HepG2 (cell line): Measurements from ENCODE around the gene CA6. TPM values are rescaled to one million over a fixed set of nuclear protein-coding genes. Genes with fewer than 3 reads are reported as not detected.

Experiments used
- ATAC-seq: fragments of 200-7000 bp; cut with Tn5 transposase; 3 replicates; pipeline ENCODE4 v1.9.1; 2020; ENCODE audit warnings: mild to moderate bottlenecking, moderate library complexity
- BruUV-seq: library from RNA; stranded (reverse); fragments of 400-500 nt; replicated peaks from 2 replicates; lab custom pipeline; 2021; lab: Mats Ljungman, UMichigan
- CTCF ChIA-PET: fragments of 300-600 bp; formaldehyde crosslinking; extraction: SDS; loops from one replicate; lab custom pipeline; 2021; ENCODE audit warnings: low total read pairs, inconsistent platforms, low intra/inter-chr PET ratio; lab: Yijun Ruan, JAX
- POLR2A ChIA-PET: fragments of 350-600 bp; sonication (Branson Sonifier 250); formaldehyde crosslinking; loops from one replicate; lab custom pipeline; 2020; ENCODE audit warnings: antibody characterized with exemption, inconsistent platforms; lab: Yijun Ruan, JAX
- DNase-seq: peaks from one replicate; pipeline ENCODE4 v3.0.0-alpha.2; 2015; ENCODE audit warnings: low spot score
- FAIRE-seq: peaks from 3 replicates; lab custom pipeline; 2011; peaks lifted over from hg19 to GRCh38; lab: Jason Lieb, UNC
- H2AFZ ChIP-seq: one replicate; pipeline ENCODE4 v1.6.1; 2011; ENCODE audit warnings: low read length, inconsistent platforms
- H3K27ac ChIP-seq: fragments of 300-600 bp; 3 replicates; pipeline ENCODE4 v1.8.0; 2011; ENCODE audit warnings: mixed run types, mild to moderate bottlenecking, mixed read lengths, low read length, inconsistent platforms; ENCODE audit not compliant: insufficient read depth; ENCODE audit errors: extremely low read length
- H3K27me3 ChIP-seq, 2 experiments: fragments of 200-600 bp in 1 of 2; 2 replicates in 1 of 2; 3 replicates in 1 of 2; pipeline versions ENCODE4 v1.6.0 to v1.8.0; 2011; ENCODE audit warnings: low read length in 2 of 2, mild to moderate bottlenecking in 2 of 2, moderate library complexity in 2 of 2, inconsistent platforms in 1 of 2; ENCODE audit not compliant: insufficient read depth in 2 of 2, control insufficient read depth in 1 of 2
- H3K36me3 ChIP-seq, 2 experiments: fragments of 200-600 bp in 1 of 2; replicated peaks in 1 of 2; 2 replicates in 1 of 2; 3 replicates in 1 of 2; pipeline versions ENCODE4 v1.5.1 to v1.8.0; 2011; ENCODE audit warnings: low read length in 2 of 2, inconsistent platforms in 1 of 2; ENCODE audit not compliant: insufficient read depth in 2 of 2, control insufficient read depth in 1 of 2
- H3K4me1 ChIP-seq: 2 replicates; pipeline ENCODE4 v1.5.1; 2012; ENCODE audit warnings: low read length, inconsistent platforms; ENCODE audit not compliant: insufficient read depth
- H3K4me2 ChIP-seq: 2 replicates; pipeline ENCODE4 v1.6.0; 2011; ENCODE audit warnings: low read depth, low read length, inconsistent platforms
- H3K4me3 ChIP-seq, 3 experiments: fragments of 200-600 bp in 1 of 3; sonication (generic), shearing (Covaris generic) in 1 of 3; replicated peaks in 1 of 3; 2 replicates each; pipeline ENCODE4 v1.5.1; 2011 to 2016; ENCODE audit warnings: low read length in 3 of 3, inconsistent platforms in 2 of 3, low read depth in 2 of 3, mild to moderate bottlenecking in 2 of 3, control low read depth in 1 of 3, mixed read lengths in 1 of 3; ENCODE audit not compliant: insufficient read depth in 1 of 3
- H3K79me2 ChIP-seq: one replicate; pipeline ENCODE4 v1.6.1; 2011; ENCODE audit warnings: low read length, inconsistent platforms; ENCODE audit not compliant: insufficient read depth
- H3K9ac ChIP-seq: 2 replicates; pipeline ENCODE4 v1.6.0; 2011; ENCODE audit warnings: mild to moderate bottlenecking, low read depth, low read length, inconsistent platforms; ENCODE audit not compliant: insufficient read depth
- H3K9me3 ChIP-seq: 2 replicates; pipeline ENCODE4 v1.5.1; 2012; ENCODE audit warnings: mild to moderate bottlenecking, low read length
- H4K20me1 ChIP-seq: 2 replicates; pipeline ENCODE4 v1.6.0; 2011; ENCODE audit warnings: inconsistent platforms, mild to moderate bottlenecking, low read length, moderate library complexity; ENCODE audit not compliant: insufficient read depth
- ARID4A ChIP-seq: sonication (generic); formaldehyde crosslinking; IDR thresholded peaks from 2 replicates; pipeline ENCODE4 v1.5.0; 2020; ENCODE audit warnings: mild to moderate bottlenecking, missing genetic modification reagents, borderline replicate concordance
- ASH2L ChIP-seq: fragments of 300-600, 200-600 bp; sonication (generic); IDR thresholded peaks from 2 replicates; pipeline ENCODE4 v1.7.0; 2017; ENCODE audit warnings: low read depth, mild to moderate bottlenecking, moderate library complexity, mixed read lengths, low read length; ENCODE audit not compliant: insufficient read length
- HMG20A ChIP-seq: IDR thresholded peaks from 2 replicates; pipeline ENCODE4 v1.6.1; 2016; ENCODE audit warnings: borderline replicate concordance
- KDM5A ChIP-seq: fragments of 200-600 bp; sonication (generic); IDR thresholded peaks from 2 replicates; pipeline ENCODE4 v1.7.0; 2018; ENCODE audit warnings: antibody characterized with exemption, mild to moderate bottlenecking, low read length, borderline replicate concordance
- MTF2 ChIP-seq: sonication (generic); formaldehyde crosslinking; IDR thresholded peaks from 2 replicates; pipeline ENCODE4 v1.5.0; 2020; ENCODE audit warnings: missing genetic modification reagents, borderline replicate concordance
- ZNF12 ChIP-seq: sonication (generic); formaldehyde crosslinking; IDR thresholded peaks from 2 replicates; pipeline ENCODE4 v1.5.0; 2020; ENCODE audit warnings: missing genetic modification reagents
- ZNF34 ChIP-seq: sonication (generic); formaldehyde crosslinking; IDR thresholded peaks from 2 replicates; pipeline ENCODE4 v1.4.0; 2020; ENCODE audit warnings: mild to moderate bottlenecking, missing genetic modification reagents, borderline replicate concordance
- WGBS: methylation state at CpG from one replicate; pipeline ENCODE4 v1.1.6; 2017; ENCODE audit warnings: low lambda C conversion rate; 5-methylcytosine and 5-hydroxymethylcytosine counted together
- in situ Hi-C: cut with HindIII; loops from 2 replicates; pipeline ENCODE4 v1.10.0; 2017; ENCODE audit warnings: low pct_unique_long_range_greater_than_20kb; ENCODE audit not compliant: extremely low pct_ligation_motif_present
- intact Hi-C: fragments of 100-400 bp; cut with micrococcal nuclease; formaldehyde crosslinking; loops from one replicate; pipeline ENCODE4 v1.10.0; 2022; ENCODE audit not compliant: unreplicated experiment
- polyA plus RNA-seq, 8 experiments: library from polyadenylated mRNA; depleted of rRNA in 3 of 8; stranded (reverse) in 7 of 8; unstranded in 1 of 8; fragments of >200 nt; fragmentation: Illumina TruSeq in 4 of 8; extraction: Trizol in 4 of 8; gene quantifications; 2 replicates each; pipeline versions ENCODE4 v1.2.1 to v1.2.3, GENCODE V29; 2011 to 2016; ENCODE audit warnings: low read depth in 4 of 8, missing spikeins in 1 of 8, mixed read lengths in 1 of 8; ENCODE audit not compliant: insufficient read depth in 1 of 8
- total RNA-seq, 5 experiments: library from RNA; depleted of rRNA; stranded (reverse); fragments of >200 nt; fragmentation: Illumina TruSeq; extraction: Trizol; gene quantifications; 2 replicates each; pipeline ENCODE4 v1.2.3, GENCODE V29; 2016; ENCODE audit warnings: low read depth in 1 of 5
- TF ChIP-seq, protein P1 (sequence below): sonication (generic); formaldehyde crosslinking; IDR thresholded peaks from 2 replicates; pipeline ENCODE4 v1.4.0; 2020; ENCODE audit warnings: missing genetic modification reagents

Gene CA6
- total and polyA plus RNA-seq, 2 of the 13 experiments (the other 11 are each of a cell fraction or from before 2014, with no cell fraction given) = not detected

DNA sequence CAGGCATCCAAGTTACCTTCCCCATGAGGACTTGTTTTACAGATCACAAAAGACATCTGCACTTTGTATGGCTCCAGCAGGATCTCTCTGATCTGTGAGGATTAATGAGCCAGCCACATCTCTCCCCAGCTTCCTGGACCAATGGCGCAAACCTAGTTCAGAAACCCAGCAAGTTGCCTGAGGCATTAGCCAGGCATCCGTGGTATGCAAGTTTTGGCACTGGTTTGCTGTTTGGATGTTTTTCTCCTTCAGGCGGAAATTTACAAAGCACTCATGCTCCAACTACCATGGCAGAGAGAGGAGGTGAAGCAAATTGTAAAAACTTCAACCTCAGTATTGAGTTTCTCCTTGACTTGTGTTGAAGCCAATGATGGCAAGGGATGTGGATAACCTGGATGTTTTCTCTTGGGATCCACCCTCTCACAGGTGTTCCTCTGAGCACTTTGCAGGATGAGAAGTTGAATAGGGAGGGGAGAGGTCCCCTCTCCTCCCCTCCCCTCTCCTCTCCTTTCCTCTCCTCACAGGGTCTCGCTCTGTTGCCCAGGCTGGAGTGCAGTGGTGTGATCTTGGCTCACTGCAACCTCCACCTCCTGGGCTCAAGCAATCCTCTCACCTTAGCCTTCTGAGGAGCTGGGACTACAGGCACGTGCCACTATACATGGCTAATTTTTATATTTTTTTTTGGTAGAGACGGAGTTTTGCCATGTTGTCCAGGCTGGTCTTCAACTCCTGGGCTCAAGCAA lies 41.6 kb upstream of the CA6 start (continued):
- TF ChIP-seq, protein P1, sequence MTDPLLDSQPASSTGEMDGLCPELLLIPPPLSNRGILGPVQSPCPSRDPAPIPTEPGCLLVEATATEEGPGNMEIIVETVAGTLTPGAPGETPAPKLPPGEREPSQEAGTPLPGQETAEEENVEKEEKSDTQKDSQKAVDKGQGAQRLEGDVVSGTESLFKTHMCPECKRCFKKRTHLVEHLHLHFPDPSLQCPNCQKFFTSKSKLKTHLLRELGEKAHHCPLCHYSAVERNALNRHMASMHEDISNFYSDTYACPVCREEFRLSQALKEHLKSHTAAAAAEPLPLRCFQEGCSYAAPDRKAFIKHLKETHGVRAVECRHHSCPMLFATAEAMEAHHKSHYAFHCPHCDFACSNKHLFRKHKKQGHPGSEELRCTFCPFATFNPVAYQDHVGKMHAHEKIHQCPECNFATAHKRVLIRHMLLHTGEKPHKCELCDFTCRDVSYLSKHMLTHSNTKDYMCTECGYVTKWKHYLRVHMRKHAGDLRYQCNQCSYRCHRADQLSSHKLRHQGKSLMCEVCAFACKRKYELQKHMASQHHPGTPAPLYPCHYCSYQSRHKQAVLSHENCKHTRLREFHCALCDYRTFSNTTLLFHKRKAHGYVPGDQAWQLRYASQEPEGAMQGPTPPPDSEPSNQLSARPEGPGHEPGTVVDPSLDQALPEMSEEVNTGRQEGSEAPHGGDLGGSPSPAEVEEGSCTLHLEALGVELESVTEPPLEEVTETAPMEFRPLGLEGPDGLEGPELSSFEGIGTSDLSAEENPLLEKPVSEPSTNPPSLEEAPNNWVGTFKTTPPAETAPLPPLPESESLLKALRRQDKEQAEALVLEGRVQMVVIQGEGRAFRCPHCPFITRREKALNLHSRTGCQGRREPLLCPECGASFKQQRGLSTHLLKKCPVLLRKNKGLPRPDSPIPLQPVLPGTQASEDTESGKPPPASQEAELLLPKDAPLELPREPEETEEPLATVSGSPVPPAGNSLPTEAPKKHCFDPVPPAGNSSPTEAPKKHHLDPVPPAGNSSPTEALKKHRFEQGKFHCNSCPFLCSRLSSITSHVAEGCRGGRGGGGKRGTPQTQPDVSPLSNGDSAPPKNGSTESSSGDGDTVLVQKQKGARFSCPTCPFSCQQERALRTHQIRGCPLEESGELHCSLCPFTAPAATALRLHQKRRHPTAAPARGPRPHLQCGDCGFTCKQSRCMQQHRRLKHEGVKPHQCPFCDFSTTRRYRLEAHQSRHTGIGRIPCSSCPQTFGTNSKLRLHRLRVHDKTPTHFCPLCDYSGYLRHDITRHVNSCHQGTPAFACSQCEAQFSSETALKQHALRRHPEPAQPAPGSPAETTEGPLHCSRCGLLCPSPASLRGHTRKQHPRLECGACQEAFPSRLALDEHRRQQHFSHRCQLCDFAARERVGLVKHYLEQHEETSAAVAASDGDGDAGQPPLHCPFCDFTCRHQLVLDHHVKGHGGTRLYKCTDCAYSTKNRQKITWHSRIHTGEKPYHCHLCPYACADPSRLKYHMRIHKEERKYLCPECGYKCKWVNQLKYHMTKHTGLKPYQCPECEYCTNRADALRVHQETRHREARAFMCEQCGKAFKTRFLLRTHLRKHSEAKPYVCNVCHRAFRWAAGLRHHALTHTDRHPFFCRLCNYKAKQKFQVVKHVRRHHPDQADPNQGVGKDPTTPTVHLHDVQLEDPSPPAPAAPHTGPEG = no peak
- TF ChIP-seq ZNF34 (CRISPR knock-in tag) (no peak), HMG20A (CRISPR knock-in tag) (no peak), ASH2L (no peak), KDM5A (no peak)
- TF ChIP-seq, all 625 proteins: peak for 8

GRCh38 chr1:8905582-8906191 lies 40.0 kb upstream of the CA6 start:
- H3K4me3 ChIP-seq = no peak overlapping the region
- H3K27ac ChIP-seq = no peak overlapping the region
- WGBS = 78% methylated on average over 9 of the region's 9 CpGs
- H4K20me1 ChIP-seq = no peaks in the 10 kb centered on the region
- no peak overlapping the region for H3K9ac ChIP-seq
- no peak for FAIRE-seq
- no peaks in the 10 kb centered on the region for H3K9me3 ChIP-seq
- no peaks in the 10 kb centered on the region for H3K36me3 ChIP-seq
- no peaks in the 10 kb centered on the region for H3K79me2 ChIP-seq
- DNase-seq = no peak
- ChIA-PET POLR2A (no interaction called here), CTCF (no interaction called here)
- H3K27me3 ChIP-seq = no peaks in the 10 kb centered on the region
- H3K4me1 ChIP-seq = peaks cover 46% of the 10 kb centered on the region
- intact Hi-C loops = no loop called here
- ATAC-seq = no peak
- H2AFZ ChIP-seq = no peak overlapping the region
- in situ Hi-C loops = no loop called here
- H3K4me2 ChIP-seq = no peak overlapping the region
- BruUV-seq = no TSS peak
- TF ChIP-seq MTF2 (CRISPR knock-in tag) (no peak), ZNF12 (CRISPR knock-in tag) (no peak), ARID4A (CRISPR knock-in tag) (no peak)
